ENCODE results near the gene ING5. TPM values are rescaled to one million over a fixed set of nuclear protein-coding genes. Genes with fewer than 3 reads are reported as not detected.
"Not testable (repeated sequence)": the region's sequence is repeated elsewhere in the genome, so short reads cannot be mapped to it uniquely, and the experiment has no call there.

The ING5 gene
- total RNA-seq, 8 experiments from 2014 or later: 18.3 to 42.3 (median 28.3) TPM

- no peaks in the 10 kb centered on the region for H3K4me1 ChIP-seq (replicated peaks in 1 of 2)
- H3K4me3 ChIP-seq: no peak overlapping the region
- H3K27ac ChIP-seq: no peak overlapping the region
- no peak for ATAC-seq (replicated peaks in 6 of 8)
- WGBS, 10 experiments: 92% methylated on average over 6 of the region's 16 CpGs; no CpG with 5 or more reads in 9 of the 10 experiments
- in situ Hi-C loops (cut with MboI; ENCODE audit: low pct_unique_long_range_greater_than_20kb in 2 of 9, low sequenced_read_pairs in 9 of 9, unreplicated experiment in 9 of 9): no loop called here
Measured at GRCh38 chr2:241726459-241726858, 24.6 kb downstream of the ING5 start.

DNA sequence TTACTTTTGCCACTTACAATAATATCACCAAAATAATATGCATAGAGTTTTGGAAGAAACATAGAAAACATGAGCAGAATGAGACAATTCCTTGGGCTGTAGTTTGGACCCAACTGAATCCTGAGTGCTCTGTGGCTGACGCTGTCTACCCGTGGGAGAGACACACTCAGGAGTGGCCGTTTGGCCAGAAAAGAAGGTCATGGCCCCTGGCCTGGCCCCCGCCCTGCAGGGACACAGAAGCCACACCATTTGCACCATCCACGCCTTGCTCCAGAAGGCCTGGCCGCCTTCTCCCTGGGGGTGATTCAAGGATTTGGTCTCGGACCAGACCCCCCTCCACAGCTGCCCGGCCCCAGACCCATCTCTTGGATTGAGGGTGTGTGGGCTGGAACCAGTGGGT is 26.2 kb downstream of the ING5 start:
- no peak overlapping the region for H3K27ac ChIP-seq
- WGBS, 10 experiments: 67 to 100% (median 90%) methylated on average over 1 to 2 of the region's 8 CpGs; no CpG with 5 or more reads in 5 of the 10 experiments
- ATAC-seq (replicated peaks in 6 of 8): no peak
- no peak overlapping the region for H3K4me3 ChIP-seq
- in situ Hi-C loops (cut with MboI; ENCODE audit: low pct_unique_long_range_greater_than_20kb in 2 of 9, low sequenced_read_pairs in 9 of 9, unreplicated experiment in 9 of 9): no loop called here
- H3K4me1 ChIP-seq (replicated peaks in 1 of 2): peaks cover 0 to 2% of the 10 kb centered on the region in 2 donors

DNA sequence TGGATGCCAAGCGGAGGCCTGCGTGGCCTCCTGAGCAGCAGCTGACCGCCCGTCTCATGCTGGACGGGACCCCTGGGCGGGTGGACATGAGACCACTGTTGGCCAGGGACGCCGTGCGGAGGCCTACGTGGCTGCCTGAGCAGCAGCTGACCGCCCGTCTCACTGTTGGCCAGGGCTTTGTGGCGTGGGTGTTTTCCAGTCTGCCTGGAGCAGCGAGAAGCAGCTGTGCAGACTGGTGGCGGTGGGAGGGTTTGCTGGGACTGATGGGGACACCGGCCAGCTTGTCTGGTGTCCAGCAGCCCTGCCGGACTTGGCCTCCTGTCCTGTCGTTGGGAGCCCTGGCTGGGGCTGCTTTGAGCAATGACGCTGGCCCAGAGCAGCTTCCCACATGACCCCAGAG is 26.8 kb downstream of the ING5 start:
- 86 to 100% (median 90%) methylated on average over 1 to 16 of the region's 19 CpGs; no CpG with 5 or more reads in 7 of the 10 experiments for WGBS, 10 experiments
- Histone ChIP-seq H3K4me3 (no peak overlapping the region), H3K4me1 (replicated peaks in 1 of 2) (peaks cover 0 to 2% of the 10 kb centered on the region in 2 donors), H3K27ac (no peak overlapping the region)
- peak in 1 of 8 experiments; percentile 3 for ATAC-seq (replicated peaks in 6 of 8)
- in situ Hi-C loops (cut with MboI; ENCODE audit: low pct_unique_long_range_greater_than_20kb in 2 of 9, low sequenced_read_pairs in 9 of 9, unreplicated experiment in 9 of 9): no loop called here

- 83 to 100% (median 95%) methylated on average over 1 to 5 of the region's 6 CpGs; no CpG with 5 or more reads in 2 of the 10 experiments for WGBS, 10 experiments
- Histone ChIP-seq H3K4me1 (replicated peaks in 1 of 2) (peaks cover 0 to 2% of the 10 kb centered on the region in 2 donors), H3K4me3 (no peak overlapping the region), H3K27ac (no peak overlapping the region)
- no peak for ATAC-seq (replicated peaks in 6 of 8)
- in situ Hi-C loops (cut with MboI; ENCODE audit: low pct_unique_long_range_greater_than_20kb in 2 of 9, low sequenced_read_pairs in 9 of 9, unreplicated experiment in 9 of 9): no loop called here
Measured at GRCh38 chr2:241729868-241730267, 28.0 kb downstream of the ING5 start.

GRCh38 chr2:241730671-241731293 is 28.9 kb downstream of the ING5 start:
- WGBS, 10 experiments: 17 to 100% (median 89%) methylated on average over 1 to 9 of the region's 12 CpGs
- in situ Hi-C loops (cut with MboI; ENCODE audit: low pct_unique_long_range_greater_than_20kb in 2 of 9, low sequenced_read_pairs in 9 of 9, unreplicated experiment in 9 of 9): no loop called here
- no peak for ATAC-seq (replicated peaks in 6 of 8)
- Histone ChIP-seq H3K4me1 (replicated peaks in 1 of 2) (peaks cover 0 to 2% of the 10 kb centered on the region in 2 donors), H3K27ac (no peak overlapping the region), H3K4me3 (no peak overlapping the region)

DNA sequence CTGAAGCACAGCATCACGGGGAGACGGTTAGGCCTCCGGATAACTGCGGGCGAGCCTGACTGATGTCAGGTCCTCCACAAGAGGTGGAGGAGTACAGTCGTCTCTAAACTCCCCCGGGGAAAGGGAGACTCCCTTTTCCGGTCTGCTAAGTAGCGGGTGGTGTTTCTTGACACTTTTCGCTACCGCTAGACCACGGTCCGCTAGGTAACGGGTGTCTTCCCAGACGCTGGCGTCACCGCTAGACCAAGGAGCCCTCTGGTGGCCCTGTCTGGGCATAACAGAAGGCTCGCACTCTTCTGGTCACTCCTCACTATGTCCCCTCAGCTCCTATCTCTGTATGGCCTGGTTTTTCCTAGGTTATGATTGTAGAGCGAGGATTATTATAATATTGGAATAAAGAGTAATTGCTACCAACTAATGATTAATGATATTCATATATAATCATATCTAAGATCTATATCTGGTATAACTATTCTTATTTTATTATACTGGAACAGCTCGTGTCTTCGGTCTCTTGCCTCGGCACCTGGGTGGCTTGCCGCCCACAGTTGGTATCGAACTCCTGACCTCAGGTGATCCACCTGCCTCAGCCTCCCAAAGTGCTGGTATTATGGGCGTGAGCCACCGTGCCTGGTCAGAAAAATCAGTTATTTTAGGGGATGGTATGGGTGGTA is 30.8 kb downstream of the ING5 start:
- ATAC-seq (replicated peaks in 6 of 8); H3K4me1 ChIP-seq (replicated peaks in 1 of 2); in situ Hi-C loops (cut with MboI; ENCODE audit: low pct_unique_long_range_greater_than_20kb in 2 of 9, low sequenced_read_pairs in 9 of 9, unreplicated experiment in 9 of 9); H3K4me3 ChIP-seq; H3K27ac ChIP-seq: not testable (repeated sequence)
- 88 to 100% (median 91%) methylated on average over 1 to 4 of the region's 26 CpGs; no CpG with 5 or more reads in 6 of the 10 experiments for WGBS, 10 experiments

- 46 to 80% (median 78%) methylated on average over 4 to 8 of the region's 23 CpGs; no CpG with 5 or more reads in 7 of the 10 experiments for WGBS, 10 experiments
- H3K27ac ChIP-seq: peak overlapping the region; percentile 93 to 97
- H3K4me1 ChIP-seq (replicated peaks in 1 of 2): peaks cover 0 to 2% of the 10 kb centered on the region in 2 donors
- H3K4me3 ChIP-seq: peak overlapping the region; percentile 68 to 95 (median 84)
- ATAC-seq (replicated peaks in 6 of 8): no peak
- in situ Hi-C loops (cut with MboI; ENCODE audit: low pct_unique_long_range_greater_than_20kb in 2 of 9, low sequenced_read_pairs in 9 of 9, unreplicated experiment in 9 of 9): no loop called here
Measured at GRCh38 chr2:241733391-241734207, 31.8 kb downstream of the ING5 start.

DNA sequence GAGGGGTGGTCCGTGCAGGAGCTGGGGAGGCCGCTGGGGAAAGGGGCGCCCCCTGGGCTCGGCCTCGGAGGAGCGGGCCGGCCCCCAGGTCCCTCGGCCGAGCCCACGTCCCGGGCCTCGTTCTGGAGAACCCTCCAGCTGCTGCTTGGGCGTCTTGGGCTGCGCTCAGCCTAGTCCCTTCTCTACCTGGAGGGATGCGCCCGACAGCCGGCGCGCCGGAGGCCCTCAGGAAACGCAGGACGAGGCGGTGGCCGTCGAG is 32.3 kb downstream of the ING5 start:
- peak overlapping the region; percentile 68 to 95 (median 84) for H3K4me3 ChIP-seq
- WGBS, 10 experiments: 0% methylated on average over 2 of the region's 25 CpGs; no CpG with 5 or more reads in 9 of the 10 experiments
- no peak for ATAC-seq (replicated peaks in 6 of 8)
- H3K27ac ChIP-seq: peak overlapping the region; percentile 93 to 97
- H3K4me1 ChIP-seq (replicated peaks in 1 of 2): peaks cover 0 to 2% of the 10 kb centered on the region in 2 donors
- in situ Hi-C loops (cut with MboI; ENCODE audit: low pct_unique_long_range_greater_than_20kb in 2 of 9, low sequenced_read_pairs in 9 of 9, unreplicated experiment in 9 of 9): no loop called here

DNA sequence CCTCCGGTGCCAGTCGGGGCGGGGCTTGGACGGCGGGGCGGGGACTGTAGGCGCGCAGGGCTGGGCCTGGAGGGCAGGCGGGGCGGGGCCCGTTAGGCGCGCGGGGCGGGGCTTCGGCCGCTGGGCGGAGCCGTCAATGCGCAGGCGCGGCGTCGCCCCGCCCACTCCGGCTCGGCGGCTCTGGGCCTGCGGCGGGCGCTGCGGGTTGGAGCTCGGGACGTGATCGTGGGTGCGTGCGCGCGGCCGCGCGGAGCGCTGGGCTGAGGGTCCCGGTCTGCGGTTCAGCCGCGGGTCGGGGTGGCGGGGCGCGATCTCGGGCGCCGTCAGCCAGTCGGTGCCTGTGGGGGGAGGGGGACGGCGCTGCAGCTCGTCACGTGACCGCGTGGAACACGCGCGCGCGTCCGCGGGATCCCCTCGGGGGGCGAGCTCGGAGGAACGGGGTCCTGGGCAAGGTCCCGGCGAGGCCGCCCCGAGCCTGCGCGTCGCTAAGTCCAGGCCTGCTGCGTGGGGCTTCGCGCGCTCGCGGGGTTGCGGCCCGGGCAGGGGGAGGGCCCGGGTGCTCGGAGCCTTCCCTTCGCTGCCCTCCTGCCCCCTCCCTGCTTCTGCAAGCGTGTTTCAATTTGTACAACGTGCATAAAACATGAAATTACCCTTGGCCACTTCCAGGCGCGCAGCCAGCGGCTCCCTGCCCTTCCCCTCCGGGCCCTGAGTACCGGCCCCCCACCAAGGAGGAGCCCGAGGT is 32.8 kb downstream of the ING5 start, which contains the start of gene D2HGDH:
D2HGDH (plus strand) TSS at position 164 of the 742 bp plus-strand sequence. CDS start 595 bp downstream, outside the sequence.
- WGBS, 10 experiments: no CpG with 5 or more reads among the region's 98 CpGs
- peak within 1 kb of the TSS; percentile 93 to 97 for H3K27ac ChIP-seq
- H3K4me1 ChIP-seq (replicated peaks in 1 of 2): peaks cover 0 to 2% of the 10 kb centered on the region in 2 donors
- peak; percentile 76 to 87 (median 81) for ATAC-seq (replicated peaks in 6 of 8)
- H3K4me3 ChIP-seq: peak within 1 kb of the TSS; percentile 68 to 95 (median 84)
- in situ Hi-C loops (cut with MboI; ENCODE audit: low pct_unique_long_range_greater_than_20kb in 2 of 9, low sequenced_read_pairs in 9 of 9, unreplicated experiment in 9 of 9): no loop called here

DNA sequence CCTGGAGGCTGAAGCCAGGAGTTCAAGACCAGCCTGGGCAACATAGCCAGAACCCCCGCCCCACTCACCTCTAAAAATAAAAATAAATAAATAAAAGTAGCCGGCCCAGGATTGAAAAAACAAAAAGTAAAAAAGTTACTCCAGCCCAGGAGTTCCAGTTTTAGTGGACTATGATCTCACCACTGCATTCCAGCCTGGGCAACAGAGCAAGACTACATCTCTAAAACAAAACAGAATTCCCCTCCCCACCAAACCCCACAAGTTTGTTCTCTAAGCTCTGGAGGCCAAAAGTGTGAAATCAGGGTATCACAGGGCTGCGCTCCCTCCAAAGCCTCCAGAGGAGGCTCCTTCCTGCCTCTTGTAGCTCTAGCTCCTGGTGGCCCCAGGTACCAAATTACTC is 34.3 kb downstream of the ING5 start:
- ATAC-seq (replicated peaks in 6 of 8): no peak
- in situ Hi-C loops (cut with MboI; ENCODE audit: low pct_unique_long_range_greater_than_20kb in 2 of 9, low sequenced_read_pairs in 9 of 9, unreplicated experiment in 9 of 9): no loop called here
- no peak overlapping the region for H3K27ac ChIP-seq
- H3K4me1 ChIP-seq (replicated peaks in 1 of 2): peaks cover 0 to 2% of the 10 kb centered on the region in 2 donors
- H3K4me3 ChIP-seq: no peak overlapping the region
- 0 to 100% (median 100%) methylated on average over 1 to 2 of the region's 3 CpGs; no CpG with 5 or more reads in 6 of the 10 experiments for WGBS, 10 experiments

- ATAC-seq (replicated peaks in 6 of 8): no peak
- in situ Hi-C loops (cut with MboI; ENCODE audit: low pct_unique_long_range_greater_than_20kb in 2 of 9, low sequenced_read_pairs in 9 of 9, unreplicated experiment in 9 of 9): no loop called here
Measured at GRCh38 chr2:241738040-241738686, 36.3 kb downstream of the ING5 start.

GRCh38 chr2:241739177-241739576 is 37.3 kb downstream of the ING5 start:
- Histone ChIP-seq H3K4me3 (no peak overlapping the region), H3K4me1 (replicated peaks in 1 of 2) (no peaks in the 10 kb centered on the region), H3K27ac (no peak overlapping the region)
- in situ Hi-C loops (cut with MboI; ENCODE audit: low pct_unique_long_range_greater_than_20kb in 2 of 9, low sequenced_read_pairs in 9 of 9, unreplicated experiment in 9 of 9): no loop called here
- no peak for ATAC-seq (replicated peaks in 6 of 8)
- WGBS, 10 experiments: 80 to 96% (median 93%) methylated on average over 1 to 6 of the region's 15 CpGs; no CpG with 5 or more reads in 5 of the 10 experiments

More at GRCh38 chr2:241738040-241738686, 36.3 kb downstream of the ING5 start:
- Histone ChIP-seq H3K4me3 (no peak overlapping the region), H3K27ac (no peak overlapping the region), H3K4me1 (replicated peaks in 1 of 2) (no peaks in the 10 kb centered on the region)
- 17 to 100% (median 100%) methylated on average over 1 to 6 of the region's 17 CpGs; no CpG with 5 or more reads in 5 of the 10 experiments for WGBS, 10 experiments
